DMS153 (cell line): ENCODE data around the gene THSD7A.
A peak's percentile ranks its signal among the peaks of the same experiment; 100 is the strongest.

ENCODE experiments used
- DNase-seq: peaks from one replicate; lab custom pipeline; 2025; lab: John Stamatoyannopoulos, UW

The THSD7A gene

GRCh38 chr7:11331128-11332102 is 500.6 kb downstream of the THSD7A start:
- DNase-seq, result peak; percentile 41

GRCh38 chr7:11330717-11331116 is 501.3 kb downstream of the THSD7A start:
- DNase-seq, result no peak

- no peak for DNase-seq
Measured at GRCh38 chr7:11330208-11330607, 501.8 kb downstream of the THSD7A start.

- DNase-seq, result no peak
Measured at GRCh38 chr7:11329626-11330025, 502.4 kb downstream of the THSD7A start.

GRCh38 chr7:11328309-11328708 is 503.7 kb downstream of the THSD7A start:
- DNase-seq, result no peak

GRCh38 chr7:11327633-11328032 is 504.4 kb downstream of the THSD7A start:
- DNase-seq, result no peak
